ENCODE results near the gene ABCC5. TPM values are rescaled to one million over a fixed set of nuclear protein-coding genes. Genes with fewer than 3 reads are reported as not detected.

Gene ABCC5
- total RNA-seq, 1 experiment from 2014 or later = 9.4 TPM

Small RNA genes within 50 kb of the gene (small RNA-seq; reads per million reads assigned to genes)
- gene MIR4448 = 0 reads per million in 2 experiments

Other genes starting within 250 kb of the ABCC5 start
- gene MAP6D1, start 192.3 kb downstream of the ABCC5 start, total RNA-seq (2014; rRNA removed; shearing (Covaris generic)) = 0.72 and 0.84 TPM in 2 replicates
- 46.9 and 48.1 TPM in 2 replicates for gene PARL, start 133.0 kb downstream of the ABCC5 start, total RNA-seq (2014; rRNA removed; shearing (Covaris generic))
- gene HTR3D, start 13.9 kb upstream of the ABCC5 start, total RNA-seq (2014; rRNA removed; shearing (Covaris generic)) = not detected in 2 replicates
- gene HTR3C, start 35.2 kb upstream of the ABCC5 start, total RNA-seq (2014; rRNA removed; shearing (Covaris generic)) = not detected in 2 replicates
- not detected in 2 replicates for gene HTR3E, start 79.2 kb upstream of the ABCC5 start, total RNA-seq (2014; rRNA removed; shearing (Covaris generic))
- gene EIF2B5, start 117.5 kb upstream of the ABCC5 start, total RNA-seq (2014; rRNA removed; shearing (Covaris generic)) = 32.0 and 33.3 TPM in 2 replicates
- gene DVL3, start 137.5 kb upstream of the ABCC5 start, total RNA-seq (2014; rRNA removed; shearing (Covaris generic)) = 16.1 and 19.4 TPM in 2 replicates
- gene AP2M1, start 157.0 kb upstream of the ABCC5 start, total RNA-seq (2014; rRNA removed; shearing (Covaris generic)) = 110 and 117 TPM in 2 replicates
- gene ABCF3, start 168.3 kb upstream of the ABCC5 start, total RNA-seq (2014; rRNA removed; shearing (Covaris generic)) = 21.1 and 25.4 TPM in 2 replicates
- gene VWA5B2, start 211.7 kb upstream of the ABCC5 start, total RNA-seq (2014; rRNA removed; shearing (Covaris generic)) = 0.35 TPM in 1 of 2 replicates, not detected in the other
- gene ALG3, start 231.1 kb upstream of the ABCC5 start, total RNA-seq (2014; rRNA removed; shearing (Covaris generic)) = 50.7 and 52.9 TPM in 2 replicates
- gene EEF1AKMT4, start 231.8 kb upstream of the ABCC5 start, total RNA-seq (2014; rRNA removed; shearing (Covaris generic)) = 15.1 and 15.8 TPM in 2 replicates
- gene CAMK2N2, start 243.7 kb upstream of the ABCC5 start, total RNA-seq (2014; rRNA removed; shearing (Covaris generic)) = 0.23 TPM in 1 of 2 replicates, not detected in the other

Data from NCI-H460 (cell line).